Sigmoid colon (tissue), 3 donors: ENCODE data around the gene KLHL3.

Experiments
- POLR2A ChIP-seq, 2 donors: fragments of 450-650 bp; IDR thresholded peaks; one replicate each; pipeline ENCODE4 v1.6.1; 2016; ENCODE audit warnings: antibody characterized with exemption in 2 of 2, mild to moderate bottlenecking in 2 of 2, moderate library complexity in 2 of 2
- TF ChIP-seq, protein P1 (sequence below), 4 experiments: fragments of 450-650 bp in 3 of 4; fragments of 200-600 bp in 1 of 4; IDR thresholded peaks; one replicate each; pipeline ENCODE4 v1.5.1; 2016 to 2019; ENCODE audit warnings: antibody characterized with exemption in 4 of 4, mild to moderate bottlenecking in 3 of 4, moderate library complexity in 2 of 4

DNA sequence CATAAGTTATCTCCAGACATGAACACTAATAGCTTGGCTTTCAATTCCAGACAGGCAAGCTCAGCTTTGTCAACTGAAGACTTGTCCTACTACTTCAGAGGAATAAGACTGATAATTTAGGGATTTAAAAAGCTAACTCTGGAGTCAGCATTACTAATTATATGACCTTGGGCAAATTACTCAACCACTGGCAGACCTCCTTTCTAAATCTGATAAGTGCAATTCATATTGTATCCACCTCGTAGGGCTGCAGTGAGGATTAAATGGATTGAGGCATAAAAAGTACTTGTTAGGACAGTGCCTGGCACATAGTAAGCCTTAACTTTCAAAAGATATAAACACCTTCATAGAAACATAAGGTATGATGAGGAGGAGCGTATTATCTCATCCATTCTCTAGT, 104.4 kb downstream of the KLHL3 start:
- TF ChIP-seq, protein P1, sequence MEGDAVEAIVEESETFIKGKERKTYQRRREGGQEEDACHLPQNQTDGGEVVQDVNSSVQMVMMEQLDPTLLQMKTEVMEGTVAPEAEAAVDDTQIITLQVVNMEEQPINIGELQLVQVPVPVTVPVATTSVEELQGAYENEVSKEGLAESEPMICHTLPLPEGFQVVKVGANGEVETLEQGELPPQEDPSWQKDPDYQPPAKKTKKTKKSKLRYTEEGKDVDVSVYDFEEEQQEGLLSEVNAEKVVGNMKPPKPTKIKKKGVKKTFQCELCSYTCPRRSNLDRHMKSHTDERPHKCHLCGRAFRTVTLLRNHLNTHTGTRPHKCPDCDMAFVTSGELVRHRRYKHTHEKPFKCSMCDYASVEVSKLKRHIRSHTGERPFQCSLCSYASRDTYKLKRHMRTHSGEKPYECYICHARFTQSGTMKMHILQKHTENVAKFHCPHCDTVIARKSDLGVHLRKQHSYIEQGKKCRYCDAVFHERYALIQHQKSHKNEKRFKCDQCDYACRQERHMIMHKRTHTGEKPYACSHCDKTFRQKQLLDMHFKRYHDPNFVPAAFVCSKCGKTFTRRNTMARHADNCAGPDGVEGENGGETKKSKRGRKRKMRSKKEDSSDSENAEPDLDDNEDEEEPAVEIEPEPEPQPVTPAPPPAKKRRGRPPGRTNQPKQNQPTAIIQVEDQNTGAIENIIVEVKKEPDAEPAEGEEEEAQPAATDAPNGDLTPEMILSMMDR (IDR thresholded peaks at IDR 0.05), result no peak
- no peak for TF ChIP-seq POLR2A (IDR thresholded peaks at IDR 0.05)
